ENCODE results near the gene LBR.

GRCh38 chr1:225427235-225428067, at the start of gene LBR:
- TF ChIP-seq ZFP3 (CRISPR knock-in tag; IDR thresholded peaks at IDR 0.05) (no peak), TCF4 (CRISPR knock-in tag; IDR thresholded peaks at IDR 0.05; ENCODE audit: borderline replicate concordance) (no peak), CREB5 (CRISPR knock-in tag; IDR thresholded peaks at IDR 0.05; ENCODE audit: low read depth) (no peak)
